GM18520 (cell line): ENCODE results near the gene VAV3.

Experiments
- ATAC-seq: cut with Tn5 transposase; IDR thresholded peaks from one replicate; pipeline ENCODE4 v1.9.1; 2021; ENCODE audit not compliant: unreplicated experiment

VAV3 gene

GRCh38 chr1:107523061-107523460 lies 441.9 kb downstream of the VAV3 start:
- ATAC-seq, result no peak
